SK-N-DZ (cell line): ENCODE data around the gene ANGPTL2.

Experiments
- DNase-seq: peaks from one replicate; pipeline ENCODE4 v3.0.0-alpha.2; 2015; ENCODE audit warnings: low spot score

The ANGPTL2 gene

DNA sequence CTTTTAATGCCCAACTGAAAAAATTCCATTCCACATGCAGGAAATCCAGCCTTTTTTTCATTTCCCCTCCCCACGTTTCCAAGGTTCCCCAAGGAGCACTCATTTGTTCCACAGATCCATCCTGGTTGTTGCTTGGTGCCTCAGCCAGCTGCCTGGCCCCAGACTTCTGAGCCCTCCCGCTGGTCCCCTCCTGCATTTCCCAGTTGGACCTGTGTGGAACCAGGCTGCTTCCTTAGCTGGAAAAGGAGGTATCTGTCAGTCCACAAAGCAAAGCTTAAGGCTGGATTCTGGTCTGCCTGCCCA, 44.8 kb downstream of the ANGPTL2 start:
- no peak for DNase-seq

- DNase-seq: no peak
Measured at GRCh38 chr9:127076860-127077643, 45.4 kb downstream of the ANGPTL2 start.

GRCh38 chr9:127075624-127076372, 46.6 kb downstream of the ANGPTL2 start:
- DNase-seq: no peak

DNA sequence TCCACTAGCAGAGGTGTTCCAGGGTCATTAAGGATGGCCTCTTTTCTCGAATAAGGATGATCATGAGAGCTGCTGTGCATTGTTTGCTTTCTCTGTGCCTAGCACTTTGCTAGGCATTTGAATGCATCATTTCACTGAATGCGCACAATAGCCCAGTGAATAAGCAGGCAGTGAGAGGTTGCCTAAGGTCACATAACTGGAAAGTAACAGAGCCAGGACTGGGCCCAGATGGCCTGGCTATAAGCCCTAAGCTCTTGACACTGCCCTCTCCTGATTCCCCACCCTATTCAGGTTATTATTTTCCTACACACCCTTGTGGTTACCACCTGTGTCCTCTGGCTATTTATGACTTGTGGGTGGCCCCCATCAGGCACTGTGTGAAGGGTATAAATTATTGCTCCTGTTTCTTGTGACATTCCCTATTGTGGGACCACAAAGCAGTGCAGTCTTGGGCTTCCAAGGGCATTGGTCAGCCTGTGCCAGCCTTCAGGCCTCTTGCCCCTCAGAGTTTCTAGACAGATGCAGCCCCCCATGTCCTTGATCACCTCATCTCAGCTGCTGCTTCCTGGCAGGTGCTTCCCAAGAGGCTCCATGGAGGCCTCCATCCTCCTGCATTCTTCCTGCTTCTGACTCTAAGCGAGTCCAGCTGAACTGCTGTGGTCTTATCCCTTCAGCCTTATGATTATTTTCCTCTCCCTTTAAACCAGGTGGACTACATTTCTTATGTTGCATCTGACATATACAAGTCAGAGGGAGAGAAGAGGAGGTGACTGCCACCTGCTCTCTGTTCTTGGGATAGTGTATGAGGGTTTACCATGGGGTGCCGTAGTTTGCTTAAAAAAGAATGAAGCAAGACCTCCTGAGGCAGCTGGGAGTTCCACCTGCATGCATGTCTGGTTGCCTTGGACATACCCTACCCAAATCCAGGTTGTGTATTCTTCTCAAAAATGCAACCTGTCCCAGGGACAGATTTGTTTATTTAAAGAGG, 47.6 kb downstream of the ANGPTL2 start:
- no peak for DNase-seq

- DNase-seq: no peak
Measured at GRCh38 chr9:127067603-127068220, 54.7 kb downstream of the ANGPTL2 start.

GRCh38 chr9:127066851-127067136, 55.6 kb downstream of the ANGPTL2 start:
- DNase-seq: no peak

DNA sequence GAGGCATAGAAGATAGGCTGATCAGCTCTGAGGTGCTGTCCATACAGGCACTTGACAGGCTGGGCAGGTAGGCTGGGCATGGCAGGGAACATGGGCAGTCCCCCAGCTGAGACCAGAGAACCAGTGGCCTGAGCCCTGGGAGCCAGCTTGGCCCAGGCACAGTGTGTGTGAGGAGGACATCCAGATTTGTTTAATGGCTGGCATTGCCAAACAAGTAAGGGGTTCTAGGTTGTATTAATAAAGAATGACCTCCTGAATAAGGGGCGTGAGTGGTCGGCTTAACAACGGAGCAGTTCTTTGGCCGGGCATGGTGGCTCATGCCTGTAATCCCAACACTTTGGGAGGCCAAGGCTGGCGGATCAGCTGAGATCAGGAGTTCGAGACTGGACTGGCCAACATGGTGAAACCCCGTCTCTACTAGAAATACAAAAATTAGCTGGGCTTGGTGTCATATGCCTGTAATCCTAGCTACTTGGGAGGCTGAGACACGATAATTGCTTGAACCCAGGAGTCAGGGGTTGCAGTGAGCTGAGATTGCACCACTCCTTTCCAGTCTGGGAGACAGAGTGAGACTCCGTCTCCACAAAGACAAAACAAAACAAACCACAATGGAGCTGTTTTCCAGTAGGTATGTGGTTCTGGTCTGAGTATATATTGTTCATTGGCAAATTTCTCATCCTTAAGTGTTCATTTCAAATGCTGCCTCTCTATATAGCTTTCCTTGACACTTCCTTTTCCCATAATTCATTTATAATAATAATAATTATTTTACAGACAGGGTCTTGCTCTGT, 56.2 kb downstream of the ANGPTL2 start:
- DNase-seq: no peak

DNA sequence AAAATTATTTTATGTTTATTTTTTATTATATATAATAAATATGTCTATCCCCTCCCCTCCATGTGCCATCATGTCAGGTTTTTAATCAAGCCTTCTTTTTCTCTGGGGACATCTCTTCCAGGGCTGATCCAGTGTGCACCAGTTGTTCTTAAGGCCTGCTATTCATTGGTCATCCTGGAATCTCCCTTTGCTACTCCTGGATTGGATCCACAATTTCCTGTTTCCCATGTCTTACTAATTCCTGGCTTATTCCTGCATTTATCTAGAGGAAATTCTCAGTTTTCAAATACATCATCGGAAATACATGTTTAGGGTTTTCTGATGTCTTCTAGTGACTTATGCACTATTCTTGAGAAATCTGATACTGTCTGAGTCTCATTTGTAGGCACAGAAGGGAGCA, 56.8 kb downstream of the ANGPTL2 start:
- DNase-seq: no peak

- DNase-seq: no peak
Measured at GRCh38 chr9:127064335-127064734, 58.1 kb downstream of the ANGPTL2 start.

DNA sequence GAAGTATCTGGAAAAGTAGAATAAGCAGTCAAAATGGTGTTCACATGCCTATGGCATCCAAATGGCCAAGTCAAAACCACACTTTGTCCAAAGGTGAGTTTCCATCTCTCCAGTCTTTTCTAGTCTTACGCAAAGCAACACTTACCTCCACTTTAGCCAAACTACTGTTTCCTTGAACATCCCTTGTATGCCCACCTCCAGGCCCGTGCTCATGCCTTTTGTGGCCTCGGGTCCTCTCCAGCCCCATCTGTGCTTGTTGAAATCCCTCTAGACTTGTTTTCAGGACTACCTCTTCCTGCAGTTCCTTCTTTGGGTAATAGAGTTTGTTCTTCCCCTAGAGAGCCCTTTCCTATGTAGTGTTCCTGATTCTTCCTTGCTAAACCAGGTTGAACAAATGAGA, 61.0 kb downstream of the ANGPTL2 start:
- no peak for DNase-seq

GRCh38 chr9:127059765-127060361, 62.6 kb downstream of the ANGPTL2 start:
- DNase-seq: no peak

GRCh38 chr9:127059030-127059429, 63.4 kb downstream of the ANGPTL2 start:
- no peak for DNase-seq

DNA sequence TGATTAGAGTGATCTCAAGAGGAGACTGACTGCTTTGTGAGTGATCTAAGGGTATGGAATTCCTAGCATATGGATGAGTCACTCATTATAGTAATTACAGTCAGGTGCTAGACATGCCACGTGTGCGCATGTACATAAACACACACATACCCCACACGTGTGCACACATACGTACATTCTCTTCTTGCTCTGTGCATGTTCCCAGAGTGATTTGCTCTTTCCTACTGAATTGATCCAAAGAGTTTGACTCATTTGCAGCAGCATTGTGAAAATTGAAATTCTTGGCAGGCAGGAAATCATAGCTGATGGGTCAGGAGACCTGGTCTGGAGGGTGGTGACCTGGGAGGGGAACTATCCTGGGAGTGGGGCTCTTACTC, 63.8 kb downstream of the ANGPTL2 start:
- DNase-seq: no peak

DNA sequence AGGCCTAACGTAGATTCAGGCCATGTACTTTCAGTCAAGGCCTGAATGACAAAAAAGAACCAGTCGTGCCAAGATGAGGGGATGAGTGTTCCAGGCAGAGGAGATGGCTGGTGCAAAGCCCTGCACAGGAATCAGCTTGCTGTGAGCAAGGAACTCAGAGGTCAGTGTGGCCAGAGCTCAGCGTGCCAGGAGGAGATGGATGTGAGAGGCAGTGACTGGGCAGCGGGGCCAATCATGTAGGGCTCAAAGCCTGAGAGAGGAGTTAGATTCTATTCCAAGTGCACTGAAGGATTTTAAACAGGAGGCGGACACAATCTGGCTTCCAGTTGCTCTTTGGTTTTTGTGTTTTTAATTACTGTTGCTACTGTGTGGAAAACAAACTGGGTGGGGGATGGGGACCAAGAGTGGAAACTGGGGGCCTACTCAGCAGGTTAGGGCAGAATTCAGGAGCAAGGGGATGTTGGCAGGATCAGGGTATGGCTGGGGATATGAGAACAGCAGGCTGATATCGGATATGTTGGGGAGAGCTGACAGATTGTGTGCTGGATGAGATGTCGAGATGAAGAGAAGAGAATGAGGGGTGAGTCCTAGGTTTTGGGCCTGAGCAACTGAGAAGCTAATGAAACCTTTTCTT, 64.3 kb downstream of the ANGPTL2 start:
- no peak for DNase-seq

- no peak for DNase-seq
Measured at GRCh38 chr9:127056446-127056845, 66.0 kb downstream of the ANGPTL2 start.

- DNase-seq: no peak
Measured at GRCh38 chr9:127055745-127056402, 66.6 kb downstream of the ANGPTL2 start.

DNA sequence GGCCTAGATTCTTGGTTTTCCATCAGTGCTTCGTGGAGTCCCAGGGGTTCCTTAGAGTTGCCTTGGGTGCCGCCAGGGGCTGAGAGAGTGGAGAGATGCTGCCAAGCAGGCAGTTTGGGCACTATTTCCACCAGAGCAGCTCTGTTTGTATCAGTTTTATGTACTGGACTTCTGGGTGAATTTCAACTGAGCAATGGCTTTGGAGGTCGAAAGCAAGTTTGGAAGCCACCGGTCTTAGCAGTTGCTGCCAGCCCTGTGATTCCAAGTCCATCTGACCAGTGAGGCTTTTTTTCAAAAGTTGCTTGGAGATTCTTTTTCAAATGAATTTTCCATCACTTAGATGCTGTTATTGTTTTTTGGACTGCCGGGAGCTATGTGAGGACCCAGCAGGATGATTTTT, 68.5 kb downstream of the ANGPTL2 start:
- DNase-seq: no peak

- DNase-seq: no peak
Measured at GRCh38 chr9:127053057-127053821, 69.2 kb downstream of the ANGPTL2 start.
